Neuron (in vitro differentiated cells): ENCODE data around the gene FDX1.

Experiments used
- H2AFZ ChIP-seq: one replicate; pipeline ENCODE4 v1.6.1; 2013; ENCODE audit warnings: low read depth, mild to moderate bottlenecking, inconsistent platforms, low read length, moderate library complexity
- H3K27me3 ChIP-seq: one replicate; pipeline ENCODE4 v1.6.1; 2013; ENCODE audit warnings: low read length; ENCODE audit not compliant: insufficient read depth
- H3K36me3 ChIP-seq: one replicate; pipeline ENCODE4 v1.6.1; 2013; ENCODE audit warnings: low read length; ENCODE audit not compliant: insufficient read depth
- H3K4me1 ChIP-seq: one replicate; pipeline ENCODE4 v1.6.1; 2013; ENCODE audit warnings: low read length; ENCODE audit not compliant: insufficient read depth
- H3K4me3 ChIP-seq: 2 replicates; pipeline ENCODE4 v1.5.1; 2013; ENCODE audit warnings: mild to moderate bottlenecking, low read length, moderate library complexity
- H3K9me3 ChIP-seq: one replicate; pipeline ENCODE4 v1.6.1; 2013; ENCODE audit warnings: low read length

Gene FDX1

GRCh38 chr11:110434952-110435779, 5.4 kb downstream of the FDX1 start:
- no peak overlapping the region for H2AFZ ChIP-seq
- no peak overlapping the region for H3K4me3 ChIP-seq

GRCh38 chr11:110435780-110436717, 6.3 kb downstream of the FDX1 start:
- H3K4me3 ChIP-seq, result no peak overlapping the region
- peaks cover 14% of the 10 kb centered on the region for H3K9me3 ChIP-seq
- peaks cover 12% of the 10 kb centered on the region for H3K36me3 ChIP-seq
- no peak overlapping the region for H2AFZ ChIP-seq
- peaks cover 14% of the 10 kb centered on the region for H3K4me1 ChIP-seq
- H3K27me3 ChIP-seq, result no peaks in the 10 kb centered on the region

More at GRCh38 chr11:110434952-110435779, 5.4 kb downstream of the FDX1 start:
- Histone ChIP-seq H3K9me3 (peaks cover 10% of the 10 kb centered on the region), H3K27me3 (no peaks in the 10 kb centered on the region), H3K36me3 (peaks cover 10% of the 10 kb centered on the region), H3K4me1 (peaks cover 15% of the 10 kb centered on the region)

GRCh38 chr11:110438017-110438416, 8.3 kb downstream of the FDX1 start:
- peaks cover 17% of the 10 kb centered on the region for H3K36me3 ChIP-seq
- H3K4me3 ChIP-seq, result no peak overlapping the region
- peaks cover 16% of the 10 kb centered on the region for H3K9me3 ChIP-seq
- H2AFZ ChIP-seq, result no peak overlapping the region
- H3K4me1 ChIP-seq, result peaks cover under 1% of the 10 kb centered on the region
- H3K27me3 ChIP-seq, result no peaks in the 10 kb centered on the region

- H3K4me1 ChIP-seq, result no peaks in the 10 kb centered on the region
- H3K9me3 ChIP-seq, result peaks cover 12% of the 10 kb centered on the region
- H3K36me3 ChIP-seq, result peaks cover 11% of the 10 kb centered on the region
- H3K4me3 ChIP-seq, result no peak overlapping the region
- H2AFZ ChIP-seq, result no peak overlapping the region
- H3K27me3 ChIP-seq, result no peaks in the 10 kb centered on the region
These were observed 15.7 kb downstream of the FDX1 start for GRCh38 chr11:110445437-110445836.

GRCh38 chr11:110446061-110446460, 16.3 kb downstream of the FDX1 start:
- Histone ChIP-seq H3K36me3 (peaks cover 9% of the 10 kb centered on the region), H3K4me1 (no peaks in the 10 kb centered on the region), H3K9me3 (peaks cover 8% of the 10 kb centered on the region), H3K4me3 (no peak overlapping the region), H2AFZ (no peak overlapping the region), H3K27me3 (no peaks in the 10 kb centered on the region)

- no peaks in the 10 kb centered on the region for H3K4me1 ChIP-seq
- H3K9me3 ChIP-seq, result peaks cover 6% of the 10 kb centered on the region
- H3K27me3 ChIP-seq, result no peaks in the 10 kb centered on the region
- peaks cover 6% of the 10 kb centered on the region for H3K36me3 ChIP-seq
- no peak overlapping the region for H3K4me3 ChIP-seq
- no peak overlapping the region for H2AFZ ChIP-seq
These were observed 16.8 kb downstream of the FDX1 start for GRCh38 chr11:110446594-110446993.

- peaks cover 6% of the 10 kb centered on the region for H3K9me3 ChIP-seq
- H3K27me3 ChIP-seq, result no peaks in the 10 kb centered on the region
- peaks cover 6% of the 10 kb centered on the region for H3K36me3 ChIP-seq
- no peak overlapping the region for H2AFZ ChIP-seq
- H3K4me3 ChIP-seq, result no peak overlapping the region
- no peaks in the 10 kb centered on the region for H3K4me1 ChIP-seq
These were observed 17.6 kb downstream of the FDX1 start for GRCh38 chr11:110447343-110447742.

GRCh38 chr11:110447897-110448745, 18.4 kb downstream of the FDX1 start:
- H2AFZ ChIP-seq, result no peak overlapping the region
- H3K4me3 ChIP-seq, result no peak overlapping the region
- peaks cover 8% of the 10 kb centered on the region for H3K9me3 ChIP-seq
- H3K36me3 ChIP-seq, result peaks cover 4% of the 10 kb centered on the region
- no peaks in the 10 kb centered on the region for H3K27me3 ChIP-seq
- H3K4me1 ChIP-seq, result no peaks in the 10 kb centered on the region

- peaks cover 8% of the 10 kb centered on the region for H3K9me3 ChIP-seq
- H2AFZ ChIP-seq, result no peak overlapping the region
- H3K4me1 ChIP-seq, result no peaks in the 10 kb centered on the region
- peaks cover 4% of the 10 kb centered on the region for H3K36me3 ChIP-seq
- H3K27me3 ChIP-seq, result no peaks in the 10 kb centered on the region
- no peak overlapping the region for H3K4me3 ChIP-seq
These were observed 20.5 kb downstream of the FDX1 start for GRCh38 chr11:110450246-110450645.

- Histone ChIP-seq H2AFZ (no peak overlapping the region), H3K4me1 (no peaks in the 10 kb centered on the region), H3K4me3 (no peak overlapping the region), H3K36me3 (peaks cover under 1% of the 10 kb centered on the region), H3K27me3 (no peaks in the 10 kb centered on the region), H3K9me3 (peaks cover 6% of the 10 kb centered on the region)
These were observed 23.0 kb downstream of the FDX1 start for GRCh38 chr11:110452720-110453119.

- Histone ChIP-seq H3K4me1 (no peaks in the 10 kb centered on the region), H3K4me3 (no peak overlapping the region), H3K36me3 (peaks cover 2% of the 10 kb centered on the region), H3K27me3 (no peaks in the 10 kb centered on the region), H2AFZ (no peak overlapping the region), H3K9me3 (peaks cover 6% of the 10 kb centered on the region)
These were observed 24.1 kb downstream of the FDX1 start for GRCh38 chr11:110453684-110454354.

GRCh38 chr11:110454609-110455008, 24.9 kb downstream of the FDX1 start:
- no peaks in the 10 kb centered on the region for H3K4me1 ChIP-seq
- peaks cover 6% of the 10 kb centered on the region for H3K9me3 ChIP-seq
- H3K36me3 ChIP-seq, result peaks cover 9% of the 10 kb centered on the region
- H3K4me3 ChIP-seq, result no peak overlapping the region
- H2AFZ ChIP-seq, result no peak overlapping the region
- no peaks in the 10 kb centered on the region for H3K27me3 ChIP-seq
